Measurements from ENCODE around the gene TTYH3.
A peak's percentile ranks its signal among the peaks of the same experiment; 100 is the strongest.

Gene TTYH3

GRCh38 chr7:2649139-2649838 is 17.5 kb downstream of the TTYH3 start:
- no peak for DNase-seq (ENCODE audit: low spot score)

GRCh38 chr7:2649991-2650390 is 18.2 kb downstream of the TTYH3 start:
- no peak for DNase-seq (ENCODE audit: low spot score)

GRCh38 chr7:2650451-2650850 is 18.7 kb downstream of the TTYH3 start:
- DNase-seq (ENCODE audit: low spot score), result no peak

DNA sequence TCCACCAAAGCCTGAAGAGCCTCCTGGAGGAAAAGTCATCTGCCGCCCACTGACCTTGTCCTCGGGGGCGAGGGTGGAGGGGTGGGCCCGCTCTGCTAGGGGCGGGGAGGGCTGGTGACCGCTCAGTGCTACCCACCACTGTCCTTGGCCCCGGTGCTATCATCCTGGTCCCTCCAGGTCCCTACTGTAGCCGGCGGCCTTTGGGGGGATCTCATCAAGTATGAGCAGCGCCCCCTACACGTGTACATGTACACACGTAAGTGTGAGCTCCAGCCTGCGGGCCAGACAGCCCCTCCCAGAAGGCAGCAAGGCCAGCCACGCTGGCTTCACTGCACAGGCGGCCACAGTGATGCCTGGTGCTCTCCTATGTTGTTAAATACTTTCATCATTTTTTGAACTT is 19.6 kb downstream of the TTYH3 start:
- no peak for DNase-seq (ENCODE audit: low spot score)

- DNase-seq (ENCODE audit: low spot score), result no peak
Observed at GRCh38 chr7:2651847-2652735, 20.3 kb downstream of the TTYH3 start.

- DNase-seq (ENCODE audit: low spot score), result no peak
Observed at GRCh38 chr7:2652736-2653060, 20.9 kb downstream of the TTYH3 start.

GRCh38 chr7:2654059-2654458 is 22.3 kb downstream of the TTYH3 start:
- DNase-seq (ENCODE audit: low spot score), result no peak

- DNase-seq (ENCODE audit: low spot score), result no peak
Observed at GRCh38 chr7:2655870-2656614, 24.3 kb downstream of the TTYH3 start.

DNA sequence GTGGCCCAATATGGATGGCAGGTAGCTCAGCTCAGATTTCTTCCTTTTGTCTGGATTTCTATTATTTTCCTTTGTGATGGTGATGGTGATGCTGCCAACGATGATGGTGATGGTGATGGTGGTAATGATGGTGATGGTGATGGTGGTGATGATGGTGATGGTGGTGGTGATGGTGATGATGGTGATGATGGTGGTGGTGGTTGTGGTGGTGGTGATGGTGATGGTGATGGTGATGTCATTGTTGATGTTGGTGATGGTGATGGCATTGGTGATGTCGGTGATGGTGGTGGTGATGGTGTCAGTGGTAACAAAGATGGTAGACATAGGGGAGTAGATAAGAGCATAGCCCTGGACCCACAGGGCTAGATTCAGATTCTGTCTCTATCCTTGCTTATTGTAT is 25.4 kb downstream of the TTYH3 start:
- DNase-seq (ENCODE audit: low spot score), result no peak

GRCh38 chr7:2657920-2658671 is 26.3 kb downstream of the TTYH3 start:
- no peak for DNase-seq (ENCODE audit: low spot score)

GRCh38 chr7:2658941-2659340 is 27.2 kb downstream of the TTYH3 start:
- no peak for DNase-seq (ENCODE audit: low spot score)

- no peak for DNase-seq (ENCODE audit: low spot score)
Observed at GRCh38 chr7:2659556-2660358, 28.0 kb downstream of the TTYH3 start.

GRCh38 chr7:2660359-2661095 is 28.7 kb downstream of the TTYH3 start:
- DNase-seq (ENCODE audit: low spot score), result peak; percentile 67

DNA sequence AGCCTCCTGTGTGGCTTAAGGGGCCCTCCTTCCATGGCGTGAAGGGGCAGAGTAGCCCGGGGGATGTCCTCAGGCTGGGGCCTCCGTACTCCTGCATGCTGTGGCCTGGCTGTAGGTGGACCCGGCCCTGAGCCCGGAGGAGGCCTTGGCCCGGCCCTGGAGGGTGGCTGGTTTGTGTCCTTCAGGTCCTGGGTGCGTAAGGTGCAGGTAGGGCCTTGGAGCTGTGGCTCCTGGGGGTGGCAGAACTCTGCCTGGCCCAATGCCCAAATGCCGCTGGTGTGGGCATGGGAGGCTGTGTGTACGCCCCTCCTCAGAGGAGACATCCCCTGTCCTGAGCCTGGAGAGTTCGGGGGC is 29.3 kb downstream of the TTYH3 start:
- no peak for DNase-seq (ENCODE audit: low spot score)

- no peak for DNase-seq (ENCODE audit: low spot score)
Observed at GRCh38 chr7:2661602-2662272, 30.0 kb downstream of the TTYH3 start.

DNA sequence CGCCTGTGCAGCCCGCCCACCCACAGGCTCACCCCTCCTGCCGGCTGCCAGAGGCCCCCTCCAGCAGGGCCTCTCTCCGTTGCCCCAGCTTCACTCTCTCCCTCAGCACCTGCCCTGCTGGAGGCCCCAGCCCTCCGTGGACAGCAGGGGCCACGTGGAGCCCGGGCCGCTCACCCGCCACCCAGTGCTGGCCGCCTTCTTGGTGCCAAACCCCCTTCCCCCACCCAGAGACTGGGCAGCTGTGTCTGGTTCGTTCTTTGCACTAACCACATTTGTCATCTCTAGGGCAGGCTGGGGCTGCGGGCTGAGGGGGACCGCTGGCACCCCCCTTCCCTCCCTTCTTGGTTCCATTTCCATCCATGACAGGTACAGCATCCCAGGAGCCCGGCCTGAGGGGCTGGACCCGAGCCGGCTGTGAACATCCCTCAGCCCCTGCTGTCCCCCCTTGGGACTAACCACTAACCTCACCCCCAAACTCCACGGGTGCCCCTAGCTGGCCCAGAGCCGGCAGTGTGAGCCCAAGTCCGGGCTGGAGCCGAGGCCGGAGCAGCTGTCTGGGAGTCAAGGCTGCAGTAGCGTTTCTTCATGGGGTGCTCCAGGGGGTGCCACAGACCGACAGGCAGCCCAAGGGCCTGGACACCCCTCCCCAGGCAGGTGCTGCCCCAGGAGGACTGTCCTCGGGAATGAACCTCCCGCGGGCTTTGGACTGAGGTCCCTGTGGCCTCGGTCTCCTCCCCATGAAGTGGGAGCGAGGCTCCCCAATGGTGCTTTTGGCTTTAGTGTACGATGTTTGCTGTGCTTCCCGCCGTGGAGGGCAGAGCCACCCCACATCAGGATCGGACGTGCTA is 30.7 kb downstream of the TTYH3 start:
- no peak for DNase-seq (ENCODE audit: low spot score)

- no peak for DNase-seq (ENCODE audit: low spot score)
Observed at GRCh38 chr7:2663121-2663886, 31.5 kb downstream of the TTYH3 start.

DNA sequence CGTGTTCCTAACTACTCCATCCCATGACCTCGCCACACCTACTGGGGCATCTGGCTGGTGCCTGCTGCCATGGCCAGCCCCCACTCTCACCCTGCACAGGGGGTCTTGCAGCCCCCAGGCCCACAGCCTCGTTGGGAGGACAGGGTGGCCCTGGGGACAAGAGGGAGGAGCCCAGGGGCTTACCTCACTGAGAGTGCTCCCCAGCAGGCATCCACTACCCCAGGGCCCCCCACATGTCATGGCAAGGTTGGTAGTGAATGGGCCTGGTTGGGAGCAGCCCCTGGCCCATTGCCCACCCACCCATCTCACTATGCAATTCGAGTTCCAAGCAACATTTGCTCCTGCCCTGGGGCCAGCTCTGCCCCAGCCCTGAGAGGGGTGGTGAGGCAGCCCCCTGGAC is 32.2 kb downstream of the TTYH3 start:
- no peak for DNase-seq (ENCODE audit: low spot score)
